ENCODE results near the gene CDHR5.

Gene CDHR5

GRCh38 chr11:626475-627307, 1.9 kb upstream of the CDHR5 start, which contains the start of gene SCT:
SCT (minus strand) TSS chr11:627181; CDS start chr11:627143, 38 bp downstream.
- Histone ChIP-seq H3K4me3 (ENCODE audit: insufficient read length, low read depth) (no peak within 1 kb of the TSS), H3K27me3 (ENCODE audit: insufficient read depth, insufficient read length) (no peaks in the 10 kb centered on the region), H3K9ac (ENCODE audit: insufficient read length, low read depth) (no peak within 1 kb of the TSS), H3K4me1 (ENCODE audit: insufficient read depth, insufficient read length) (peaks cover 12% of the 10 kb centered on the region), H3K9me3 (ENCODE audit: insufficient read depth, low read length) (no peaks in the 10 kb centered on the region), H3K36me3 (ENCODE audit: insufficient read depth, insufficient read length, low read length) (peaks cover 40% of the 10 kb centered on the region)
- DNase-seq (ENCODE audit: low read depth, low spot score): no peak
- TF ChIP-seq SUZ12 (IDR thresholded peaks at IDR 0.05; ENCODE audit: extremely low read depth, insufficient read depth, insufficient read length) (no peak), ZNF274 (IDR thresholded peaks at IDR 0.05; ENCODE audit: low read depth, low read length) (no peak)

- H3K9ac ChIP-seq (ENCODE audit: insufficient read length, low read depth): no peak overlapping the region
- no peak overlapping the region for H3K4me3 ChIP-seq (ENCODE audit: insufficient read length, low read depth)
- no peaks in the 10 kb centered on the region for H3K27me3 ChIP-seq (ENCODE audit: insufficient read depth, insufficient read length)
- peaks cover 46% of the 10 kb centered on the region for H3K36me3 ChIP-seq (ENCODE audit: insufficient read depth, insufficient read length, low read length)
- H3K4me1 ChIP-seq (ENCODE audit: insufficient read depth, insufficient read length): peaks cover 14% of the 10 kb centered on the region
- DNase-seq (ENCODE audit: low read depth, low spot score): no peak
- H3K9me3 ChIP-seq (ENCODE audit: insufficient read depth, low read length): no peaks in the 10 kb centered on the region
- TF ChIP-seq SUZ12 (IDR thresholded peaks at IDR 0.05; ENCODE audit: extremely low read depth, insufficient read depth, insufficient read length) (no peak), YY1 (IDR thresholded peaks at IDR 0.05; ENCODE audit: insufficient read depth, insufficient read length) (no peak), ZNF274 (IDR thresholded peaks at IDR 0.05; ENCODE audit: low read depth, low read length) (no peak)
These were observed 997 bp upstream of the CDHR5 start for GRCh38 chr11:625636-626268.

- DNase-seq (ENCODE audit: low read depth, low spot score): no peak
- no peaks in the 10 kb centered on the region for H3K27me3 ChIP-seq (ENCODE audit: insufficient read depth, insufficient read length)
- TF ChIP-seq SUZ12 (IDR thresholded peaks at IDR 0.05; ENCODE audit: extremely low read depth, insufficient read depth, insufficient read length) (no peak), YY1 (IDR thresholded peaks at IDR 0.05; ENCODE audit: insufficient read depth, insufficient read length) (no peak), ZNF274 (IDR thresholded peaks at IDR 0.05; ENCODE audit: low read depth, low read length) (no peak)
- H3K4me3 ChIP-seq (ENCODE audit: insufficient read length, low read depth): no peak overlapping the region
- peak overlapping the region; percentile 4 for H3K9ac ChIP-seq (ENCODE audit: insufficient read length, low read depth)
- H3K36me3 ChIP-seq (ENCODE audit: insufficient read depth, insufficient read length, low read length): peaks cover 52% of the 10 kb centered on the region
- H3K9me3 ChIP-seq (ENCODE audit: insufficient read depth, low read length): no peaks in the 10 kb centered on the region
- H3K4me1 ChIP-seq (ENCODE audit: insufficient read depth, insufficient read length): peaks cover 16% of the 10 kb centered on the region
These were observed 603 bp downstream of the CDHR5 start for GRCh38 chr11:623999-624704.

- no peak overlapping the region for H3K4me3 ChIP-seq (ENCODE audit: insufficient read length, low read depth)
- peaks cover 17% of the 10 kb centered on the region for H3K4me1 ChIP-seq (ENCODE audit: insufficient read depth, insufficient read length)
- no peaks in the 10 kb centered on the region for H3K27me3 ChIP-seq (ENCODE audit: insufficient read depth, insufficient read length)
- TF ChIP-seq ZNF274 (IDR thresholded peaks at IDR 0.05; ENCODE audit: low read depth, low read length): no peak
- no peak for TF ChIP-seq YY1 (IDR thresholded peaks at IDR 0.05; ENCODE audit: insufficient read depth, insufficient read length)
- no peak for TF ChIP-seq SUZ12 (IDR thresholded peaks at IDR 0.05; ENCODE audit: extremely low read depth, insufficient read depth, insufficient read length)
- DNase-seq (ENCODE audit: low read depth, low spot score): no peak
- H3K36me3 ChIP-seq (ENCODE audit: insufficient read depth, insufficient read length, low read length): peaks cover 57% of the 10 kb centered on the region
- no peaks in the 10 kb centered on the region for H3K9me3 ChIP-seq (ENCODE audit: insufficient read depth, low read length)
- no peak overlapping the region for H3K9ac ChIP-seq (ENCODE audit: insufficient read length, low read depth)
These were observed 1.3 kb downstream of the CDHR5 start for GRCh38 chr11:623349-623869.

- H3K4me1 ChIP-seq (ENCODE audit: insufficient read depth, insufficient read length): peaks cover 15% of the 10 kb centered on the region
- DNase-seq (ENCODE audit: low read depth, low spot score): no peak
- H3K9me3 ChIP-seq (ENCODE audit: insufficient read depth, low read length): no peaks in the 10 kb centered on the region
- TF ChIP-seq SUZ12 (IDR thresholded peaks at IDR 0.05; ENCODE audit: extremely low read depth, insufficient read depth, insufficient read length): no peak
- no peak for TF ChIP-seq YY1 (IDR thresholded peaks at IDR 0.05; ENCODE audit: insufficient read depth, insufficient read length)
- TF ChIP-seq ZNF274 (IDR thresholded peaks at IDR 0.05; ENCODE audit: low read depth, low read length): no peak
- peaks cover 67% of the 10 kb centered on the region for H3K36me3 ChIP-seq (ENCODE audit: insufficient read depth, insufficient read length, low read length)
- H3K9ac ChIP-seq (ENCODE audit: insufficient read length, low read depth): no peak overlapping the region
- H3K4me3 ChIP-seq (ENCODE audit: insufficient read length, low read depth): no peak overlapping the region
- no peaks in the 10 kb centered on the region for H3K27me3 ChIP-seq (ENCODE audit: insufficient read depth, insufficient read length)
These were observed 2.9 kb downstream of the CDHR5 start for GRCh38 chr11:621838-622237.

GRCh38 chr11:620935-621814, 3.6 kb downstream of the CDHR5 start:
- TF ChIP-seq SUZ12 (IDR thresholded peaks at IDR 0.05; ENCODE audit: extremely low read depth, insufficient read depth, insufficient read length): no peak
- no peak for TF ChIP-seq ZNF274 (IDR thresholded peaks at IDR 0.05; ENCODE audit: low read depth, low read length)
- TF ChIP-seq YY1 (IDR thresholded peaks at IDR 0.05; ENCODE audit: insufficient read depth, insufficient read length): no peak
- H3K4me1 ChIP-seq (ENCODE audit: insufficient read depth, insufficient read length): peaks cover 18% of the 10 kb centered on the region
- H3K4me3 ChIP-seq (ENCODE audit: insufficient read length, low read depth): no peak overlapping the region
- no peak for DNase-seq (ENCODE audit: low read depth, low spot score)
- peaks cover 72% of the 10 kb centered on the region for H3K36me3 ChIP-seq (ENCODE audit: insufficient read depth, insufficient read length, low read length)
- H3K9ac ChIP-seq (ENCODE audit: insufficient read length, low read depth): no peak overlapping the region
- H3K9me3 ChIP-seq (ENCODE audit: insufficient read depth, low read length): no peaks in the 10 kb centered on the region
- no peaks in the 10 kb centered on the region for H3K27me3 ChIP-seq (ENCODE audit: insufficient read depth, insufficient read length)
